Panc1 (cell line): Measurements from ENCODE around the gene RNU1-2. TPM values are rescaled to one million over a fixed set of nuclear protein-coding genes. Genes with fewer than 3 reads are reported as not detected.
A peak's percentile ranks its signal among the peaks of the same experiment; 100 is the strongest.
"Not testable (repeated sequence)": the region's sequence is repeated elsewhere in the genome, so short reads cannot be mapped to it uniquely, and the experiment has no call there.

Experiments used
- ATAC-seq: fragments of 200-7000 bp; cut with Tn5 transposase; 2 replicates; pipeline ENCODE4 v1.9.1; 2020; ENCODE audit warnings: mild to moderate bottlenecking, moderate library complexity
- BruUV-seq: library from RNA; stranded (reverse); fragments of 400-500 nt; replicated peaks from 2 replicates; lab custom pipeline; 2021; lab: Mats Ljungman, UMichigan
- CTCF ChIA-PET: fragments of 300-600 bp; sonication (Branson Sonifier 250); formaldehyde crosslinking; loops from one replicate; lab custom pipeline; 2022; ENCODE audit warnings: antibody characterized with exemption; lab: Charles Lee
- POLR2A ChIA-PET: fragments of 300-600 bp; sonication (Branson Sonifier 250); formaldehyde crosslinking; loops from one replicate; lab custom pipeline; 2022; ENCODE audit warnings: antibody characterized with exemption; lab: Charles Lee
- DNase-seq: peaks from one replicate; pipeline ENCODE4 v3.0.0-alpha.2; 2010; ENCODE audit warnings: low read depth, low spot score
- H3K27ac ChIP-seq: 2 replicates; pipeline ENCODE4 v1.5.1; 2011; ENCODE audit warnings: mild to moderate bottlenecking, low read length, inconsistent platforms
- H3K27me3 ChIP-seq: fragments of 200-500 bp; sonication (Bioruptor generic); 2 replicates; pipeline ENCODE4 v1.6.0; 2014; ENCODE audit warnings: low read length, inconsistent platforms; ENCODE audit not compliant: control insufficient read depth, insufficient read depth
- H3K36me3 ChIP-seq: fragments of 200-500 bp; sonication (Bioruptor generic); 2 replicates; pipeline ENCODE4 v1.5.1; 2014; ENCODE audit warnings: inconsistent platforms, mild to moderate bottlenecking, low read length, moderate library complexity; ENCODE audit not compliant: control insufficient read depth, insufficient read depth
- H3K4me1 ChIP-seq: 2 replicates; pipeline ENCODE4 v1.5.1; 2011; ENCODE audit warnings: inconsistent platforms, mild to moderate bottlenecking, low read length, moderate library complexity; ENCODE audit not compliant: control insufficient read depth, insufficient read depth
- H3K4me3 ChIP-seq, 2 experiments: 2 replicates each; pipeline ENCODE4 v1.5.1; 2011 to 2012; ENCODE audit warnings: low read depth in 2 of 2, low read length in 2 of 2, mild to moderate bottlenecking in 2 of 2, inconsistent platforms in 1 of 2, moderate library complexity in 1 of 2
- H3K9me3 ChIP-seq: fragments of 200-500 bp; sonication (Bioruptor generic); 2 replicates; pipeline ENCODE4 v1.5.1; 2014; ENCODE audit warnings: low read depth, mild to moderate bottlenecking, inconsistent platforms, low read length, moderate library complexity; ENCODE audit not compliant: control insufficient read depth, insufficient read depth
- POLR2AphosphoS5 ChIP-seq: IDR thresholded peaks from 2 replicates; pipeline ENCODE4 v1.6.1; 2012; ENCODE audit warnings: mild to moderate bottlenecking, low read depth, low read length, moderate library complexity
- SIN3A ChIP-seq: IDR thresholded peaks from 2 replicates; pipeline ENCODE4 v1.6.1; 2012; ENCODE audit warnings: low read depth, mild to moderate bottlenecking, low read length, moderate library complexity, borderline replicate concordance; ENCODE audit not compliant: insufficient read depth
- TCF7L2 ChIP-seq: IDR thresholded peaks from 2 replicates; pipeline ENCODE4 v1.6.1; 2011; ENCODE audit warnings: mild to moderate bottlenecking, low read depth, low read length, inconsistent platforms
- in situ Hi-C: cut with HindIII; loops from 2 replicates; pipeline ENCODE4 v1.10.0; 2016; ENCODE audit warnings: low sequenced_read_pairs, low pct_unique_long_range_greater_than_20kb
- intact Hi-C: fragments of 100-400 bp; cut with micrococcal nuclease; formaldehyde crosslinking; loops from one replicate; pipeline ENCODE4 v1.10.0; 2022; ENCODE audit not compliant: unreplicated experiment
- total RNA-seq: library from RNA; stranded (reverse); gene quantifications from one replicate; pipeline ENCODE4 v1.2.1, GENCODE V29; 2021; ENCODE audit not compliant: unreplicated experiment
- TF ChIP-seq, protein P1 (sequence below), 2 experiments: IDR thresholded peaks; 2 replicates each; pipeline ENCODE4 v1.6.1; 2011 to 2012; ENCODE audit warnings: low read depth in 2 of 2, control low read depth in 1 of 2, low read length in 1 of 2, mild to moderate bottlenecking in 1 of 2, moderate library complexity in 1 of 2; ENCODE audit not compliant: insufficient read depth in 1 of 2
- TF ChIP-seq, protein P2 (sequence below): fragments of 450-650 bp; IDR thresholded peaks from 2 replicates; pipeline ENCODE4 v1.5.1; 2017; ENCODE audit warnings: mild to moderate bottlenecking

Gene RNU1-2
- total RNA-seq, 1 experiment from 2014 or later, result 1,290 TPM

DNA sequence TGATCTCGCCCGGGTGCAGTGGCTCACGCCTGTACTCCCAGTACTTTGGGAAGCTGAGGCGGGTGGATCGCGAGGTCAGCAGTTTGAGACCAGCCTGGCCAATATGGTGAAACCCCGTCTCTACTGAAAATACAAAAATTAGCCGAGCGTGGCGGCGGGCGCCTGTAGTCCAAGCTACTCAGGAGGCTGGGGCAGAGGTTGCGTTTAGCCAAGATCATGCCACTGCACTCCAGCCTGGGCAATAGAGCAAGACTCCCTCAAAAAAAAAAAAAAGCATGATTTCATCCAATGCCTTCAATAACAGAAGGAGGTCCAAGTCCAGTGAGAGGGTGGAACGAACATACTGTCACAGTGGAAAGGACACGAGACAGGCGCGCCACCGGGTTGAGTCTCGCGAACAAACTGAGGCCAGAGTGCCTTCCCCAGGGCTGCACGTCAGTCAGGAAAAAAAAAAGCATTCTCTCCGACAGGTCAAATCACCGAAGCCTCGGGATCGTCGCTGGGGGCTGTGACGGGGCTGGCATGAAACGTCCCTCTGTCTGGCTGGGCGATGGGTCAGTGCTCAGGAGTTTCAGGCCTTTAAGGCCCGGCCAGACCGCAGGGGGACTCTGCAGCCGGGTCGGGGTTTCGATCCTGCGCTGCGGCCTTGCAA, 17.5 kb downstream of the RNU1-2 start:
- BruUV-seq, result no TSS peak
- Histone ChIP-seq H3K4me1 (no peaks in the 10 kb centered on the region), H3K9me3 (no peaks in the 10 kb centered on the region), H3K36me3 (no peaks in the 10 kb centered on the region), H3K4me3 (peak overlapping the region; percentile 73 to 79), H3K27ac (peak overlapping the region; percentile 81), H3K27me3 (no peaks in the 10 kb centered on the region)
- TF ChIP-seq, protein P1, sequence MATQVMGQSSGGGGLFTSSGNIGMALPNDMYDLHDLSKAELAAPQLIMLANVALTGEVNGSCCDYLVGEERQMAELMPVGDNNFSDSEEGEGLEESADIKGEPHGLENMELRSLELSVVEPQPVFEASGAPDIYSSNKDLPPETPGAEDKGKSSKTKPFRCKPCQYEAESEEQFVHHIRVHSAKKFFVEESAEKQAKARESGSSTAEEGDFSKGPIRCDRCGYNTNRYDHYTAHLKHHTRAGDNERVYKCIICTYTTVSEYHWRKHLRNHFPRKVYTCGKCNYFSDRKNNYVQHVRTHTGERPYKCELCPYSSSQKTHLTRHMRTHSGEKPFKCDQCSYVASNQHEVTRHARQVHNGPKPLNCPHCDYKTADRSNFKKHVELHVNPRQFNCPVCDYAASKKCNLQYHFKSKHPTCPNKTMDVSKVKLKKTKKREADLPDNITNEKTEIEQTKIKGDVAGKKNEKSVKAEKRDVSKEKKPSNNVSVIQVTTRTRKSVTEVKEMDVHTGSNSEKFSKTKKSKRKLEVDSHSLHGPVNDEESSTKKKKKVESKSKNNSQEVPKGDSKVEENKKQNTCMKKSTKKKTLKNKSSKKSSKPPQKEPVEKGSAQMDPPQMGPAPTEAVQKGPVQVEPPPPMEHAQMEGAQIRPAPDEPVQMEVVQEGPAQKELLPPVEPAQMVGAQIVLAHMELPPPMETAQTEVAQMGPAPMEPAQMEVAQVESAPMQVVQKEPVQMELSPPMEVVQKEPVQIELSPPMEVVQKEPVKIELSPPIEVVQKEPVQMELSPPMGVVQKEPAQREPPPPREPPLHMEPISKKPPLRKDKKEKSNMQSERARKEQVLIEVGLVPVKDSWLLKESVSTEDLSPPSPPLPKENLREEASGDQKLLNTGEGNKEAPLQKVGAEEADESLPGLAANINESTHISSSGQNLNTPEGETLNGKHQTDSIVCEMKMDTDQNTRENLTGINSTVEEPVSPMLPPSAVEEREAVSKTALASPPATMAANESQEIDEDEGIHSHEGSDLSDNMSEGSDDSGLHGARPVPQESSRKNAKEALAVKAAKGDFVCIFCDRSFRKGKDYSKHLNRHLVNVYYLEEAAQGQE (IDR thresholded peaks at IDR 0.05; ENCODE audit: insufficient read depth in 1 of 2, low read depth in 2 of 2, low read length in 1 of 2), result no peak
- TF ChIP-seq POLR2AphosphoS5, result no peak
- TF ChIP-seq TCF7L2, result no peak
- TF ChIP-seq, protein P2, sequence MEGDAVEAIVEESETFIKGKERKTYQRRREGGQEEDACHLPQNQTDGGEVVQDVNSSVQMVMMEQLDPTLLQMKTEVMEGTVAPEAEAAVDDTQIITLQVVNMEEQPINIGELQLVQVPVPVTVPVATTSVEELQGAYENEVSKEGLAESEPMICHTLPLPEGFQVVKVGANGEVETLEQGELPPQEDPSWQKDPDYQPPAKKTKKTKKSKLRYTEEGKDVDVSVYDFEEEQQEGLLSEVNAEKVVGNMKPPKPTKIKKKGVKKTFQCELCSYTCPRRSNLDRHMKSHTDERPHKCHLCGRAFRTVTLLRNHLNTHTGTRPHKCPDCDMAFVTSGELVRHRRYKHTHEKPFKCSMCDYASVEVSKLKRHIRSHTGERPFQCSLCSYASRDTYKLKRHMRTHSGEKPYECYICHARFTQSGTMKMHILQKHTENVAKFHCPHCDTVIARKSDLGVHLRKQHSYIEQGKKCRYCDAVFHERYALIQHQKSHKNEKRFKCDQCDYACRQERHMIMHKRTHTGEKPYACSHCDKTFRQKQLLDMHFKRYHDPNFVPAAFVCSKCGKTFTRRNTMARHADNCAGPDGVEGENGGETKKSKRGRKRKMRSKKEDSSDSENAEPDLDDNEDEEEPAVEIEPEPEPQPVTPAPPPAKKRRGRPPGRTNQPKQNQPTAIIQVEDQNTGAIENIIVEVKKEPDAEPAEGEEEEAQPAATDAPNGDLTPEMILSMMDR, result no peak
- TF ChIP-seq SIN3A, result no peak
- in situ Hi-C loops (no loop called here), intact Hi-C loops (no loop called here)
- CTCF ChIA-PET, result no interaction called here
- no peak for DNase-seq
- POLR2A ChIA-PET, result no interaction called here
- ATAC-seq, result no peak

DNA sequence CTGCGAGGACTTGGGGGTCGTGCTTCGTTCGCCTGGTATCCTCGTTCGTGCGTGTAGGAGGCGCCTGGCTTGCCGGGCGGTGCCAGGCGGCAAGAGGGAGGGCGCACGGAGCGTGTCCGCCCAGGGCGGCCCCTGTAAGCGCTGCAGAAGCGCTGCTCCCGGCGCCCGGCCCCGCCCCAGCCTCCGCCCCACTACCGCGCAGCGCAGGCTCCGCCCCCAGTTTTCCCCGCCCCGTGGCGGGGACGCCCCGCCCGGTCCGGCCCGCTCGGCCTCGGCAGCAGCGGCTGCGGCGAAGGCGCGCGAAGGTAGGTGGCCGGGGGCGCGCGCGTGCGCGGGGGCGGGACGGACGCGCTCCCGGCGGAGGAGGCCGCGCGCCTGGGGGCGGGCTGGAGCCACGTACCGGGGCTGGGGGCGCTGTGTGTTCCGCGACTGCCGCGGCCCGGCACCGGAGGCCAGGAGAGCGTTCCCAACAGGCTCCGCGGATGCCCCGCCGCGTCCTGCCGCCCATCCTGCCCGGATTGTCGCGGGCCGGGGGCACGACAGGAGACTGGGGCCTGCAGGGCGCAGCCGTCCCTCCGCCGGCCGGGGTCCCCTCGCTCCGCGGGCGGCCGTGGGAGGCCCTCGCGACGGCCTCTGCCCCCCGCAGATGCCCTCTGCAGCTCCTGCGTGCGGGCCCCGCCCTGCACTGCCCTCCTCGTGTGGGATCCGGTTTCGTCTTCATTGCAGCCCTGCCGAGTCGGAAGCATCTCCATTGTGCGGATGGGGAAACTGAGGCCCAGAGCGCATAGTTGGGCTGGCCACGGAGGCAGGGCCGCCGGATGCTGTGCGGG, 18.3 kb downstream of the RNU1-2 start:
- BruUV-seq, result no TSS peak
- Histone ChIP-seq H3K27ac (peak overlapping the region; percentile 81), H3K4me1 (no peaks in the 10 kb centered on the region), H3K36me3 (no peaks in the 10 kb centered on the region), H3K4me3 (peak overlapping the region; percentile 73 to 79), H3K27me3 (no peaks in the 10 kb centered on the region), H3K9me3 (no peaks in the 10 kb centered on the region)
- intact Hi-C loops, result no loop called here
- ChIA-PET CTCF (no interaction called here), POLR2A (no interaction called here)
- in situ Hi-C loops, result no loop called here
- no peak for DNase-seq
- TF ChIP-seq POLR2AphosphoS5, result 0 out of 2 replicates have a peak, but pooled peaks have one; percentile 11
- TF ChIP-seq, protein P1 (IDR thresholded peaks at IDR 0.05; ENCODE audit: insufficient read depth in 1 of 2, low read depth in 2 of 2, low read length in 1 of 2), result no peak
- ATAC-seq, result peak; percentile 97

DNA sequence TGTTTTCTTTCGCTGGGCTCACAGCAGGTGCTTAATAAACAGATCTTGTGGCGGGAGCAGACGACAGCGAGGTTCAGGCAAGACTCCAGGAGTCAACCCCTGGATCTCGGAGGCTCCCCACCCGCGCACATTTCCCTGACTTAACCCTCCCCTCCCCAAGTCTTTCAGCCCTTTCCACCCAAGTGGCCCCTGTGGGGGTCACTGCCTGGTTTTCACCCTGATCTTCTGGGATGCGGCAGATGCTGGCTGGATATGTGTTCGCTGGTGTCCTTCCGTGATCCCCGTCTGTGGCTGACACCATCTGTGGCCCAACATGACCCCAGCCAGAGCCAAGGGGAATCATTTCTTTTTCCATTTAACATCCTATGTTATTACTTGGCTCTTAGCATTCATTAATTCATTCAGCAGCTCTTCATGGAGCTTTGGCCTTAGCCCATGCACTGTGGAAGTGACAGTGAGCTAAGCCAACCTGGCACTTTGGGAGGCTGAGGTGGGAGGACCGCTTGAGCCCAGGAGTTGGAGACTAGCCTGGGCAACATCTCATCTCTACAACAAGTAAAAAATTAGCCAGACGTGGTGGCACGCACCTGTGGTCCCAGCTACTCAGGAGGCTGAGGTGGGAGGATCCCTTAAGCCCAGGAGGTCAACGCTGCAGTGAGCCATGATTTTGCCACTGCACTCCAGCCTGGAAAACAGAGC, 19.3 kb downstream of the RNU1-2 start:
- POLR2A ChIA-PET, intact Hi-C loops, in situ Hi-C loops, ATAC-seq, DNase-seq, BruUV-seq, H3K27ac ChIP-seq, H3K4me1 ChIP-seq, H3K27me3 ChIP-seq, H3K9me3 ChIP-seq, H3K36me3 ChIP-seq: not testable (repeated sequence)
- peak overlapping the region; percentile 55 to 73; a peak in 3 of 4 replicates for H3K4me3 ChIP-seq
- CTCF ChIA-PET, result interaction anchor here (0.6 kb wide), 1 partner anchor 47 kb away, joined by 5 read pairs; no protein-coding TSS in a partner anchor
